LHCN-M2 (cell line): ENCODE measurements around the gene UBE2D3. TPM values are rescaled to one million over a fixed set of nuclear protein-coding genes. Genes with fewer than 3 reads are reported as not detected.
A peak's percentile ranks its signal among the peaks of the same experiment; 100 is the strongest.

Experiments used
- DNase-seq: peaks from one replicate; pipeline ENCODE4 v3.0.0-alpha.2; 2012; ENCODE audit warnings: low read depth
- total RNA-seq: library from RNA; depleted of rRNA; stranded (reverse); fragments of >200 nt; gene quantifications from 2 replicates; pipeline ENCODE4 v1.2.3, GENCODE V29; 2014

Gene UBE2D3
- total RNA-seq, 1 experiment from 2014 or later: 417 TPM

- no peak for DNase-seq
These were observed 34.9 kb downstream of the UBE2D3 start for GRCh38 chr4:102792361-102792936.

DNA sequence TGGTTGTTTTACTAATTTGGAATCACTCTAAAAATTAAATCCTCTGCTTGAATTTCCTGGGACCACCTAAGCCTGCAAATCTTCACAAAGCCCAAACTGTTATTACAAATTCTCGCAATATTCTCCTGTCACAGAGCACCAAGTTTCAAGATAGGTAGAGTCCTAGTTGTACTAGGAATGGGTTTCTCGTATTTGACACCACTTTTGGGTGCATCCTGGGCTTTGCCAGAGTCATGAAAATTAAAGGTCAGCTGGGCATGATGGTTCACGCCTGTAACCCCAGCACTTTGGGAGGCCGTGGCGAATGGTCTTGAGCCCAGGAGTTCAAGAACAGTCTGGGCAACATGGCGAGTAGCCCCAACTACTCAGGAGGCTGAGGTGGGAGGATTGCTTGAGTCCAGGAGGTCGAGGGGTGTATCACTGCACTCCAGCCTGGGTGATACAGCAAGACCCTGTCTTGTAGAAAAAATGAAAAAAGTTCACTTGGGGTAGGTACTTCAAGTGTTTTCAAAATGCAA, 36.0 kb downstream of the UBE2D3 start:
- DNase-seq: no peak

DNA sequence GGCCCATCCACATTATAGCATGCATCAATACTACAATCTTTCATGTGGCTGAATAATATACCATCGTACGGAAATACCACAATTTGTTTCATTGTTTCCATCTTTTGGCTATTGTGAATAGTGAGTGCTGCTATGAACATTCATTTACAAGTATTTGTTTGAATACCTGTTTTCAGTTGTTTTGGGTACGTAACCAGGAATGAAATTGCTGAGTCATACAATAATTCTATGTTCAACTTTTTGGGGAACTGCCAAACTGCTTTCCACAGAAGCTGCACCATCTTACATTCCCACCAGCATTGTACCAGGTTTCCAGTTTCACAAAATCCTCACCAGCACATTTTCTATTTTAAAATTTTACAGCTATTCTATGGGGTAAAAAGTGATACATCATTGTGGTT, 38.0 kb downstream of the UBE2D3 start:
- peak; percentile 80 for DNase-seq

DNA sequence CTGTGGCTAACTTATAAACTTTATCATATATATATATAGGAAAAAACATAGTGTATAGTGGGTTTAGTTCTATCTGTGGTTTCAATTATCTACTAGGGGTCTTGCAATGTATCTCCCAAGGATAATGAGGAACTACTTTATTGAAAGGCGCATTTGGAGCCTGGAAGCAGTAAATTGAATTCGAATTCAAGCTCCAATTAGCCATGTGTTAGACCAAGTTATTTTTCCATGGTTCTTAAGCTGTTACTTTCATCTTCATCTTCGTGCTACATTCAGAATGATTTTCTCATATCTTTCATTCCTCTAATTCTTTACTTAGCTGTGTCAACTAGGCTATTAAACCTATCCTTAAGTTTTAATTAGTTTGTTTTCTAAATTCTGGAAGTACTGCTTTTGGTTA, 39.4 kb downstream of the UBE2D3 start:
- no peak for DNase-seq

GRCh38 chr4:102787096-102787881, 40.1 kb downstream of the UBE2D3 start:
- peak; percentile 69 for DNase-seq

DNA sequence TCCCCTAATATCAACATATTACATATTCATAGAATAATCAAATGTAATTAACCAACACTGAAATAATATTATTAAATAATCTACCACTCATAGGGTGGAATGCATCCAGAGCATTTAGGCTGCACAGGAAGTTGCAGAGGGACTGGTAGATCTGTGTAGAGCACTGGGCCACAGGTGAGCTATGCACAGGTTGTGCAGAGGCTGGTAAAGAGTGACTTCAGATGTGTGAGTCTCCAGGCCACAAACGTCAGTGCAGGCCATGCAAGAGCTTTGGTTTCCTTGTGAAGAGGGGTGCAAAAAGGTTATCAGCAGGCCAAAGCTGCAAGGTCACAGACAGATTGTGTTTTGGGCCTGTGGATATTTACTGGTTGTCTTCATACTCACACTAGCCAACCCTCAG, 41.1 kb downstream of the UBE2D3 start:
- no peak for DNase-seq

- DNase-seq: peak; percentile 26
These were observed 44.3 kb downstream of the UBE2D3 start for GRCh38 chr4:102783006-102783405.

GRCh38 chr4:102781570-102781969, 45.8 kb downstream of the UBE2D3 start:
- DNase-seq: no peak

DNA sequence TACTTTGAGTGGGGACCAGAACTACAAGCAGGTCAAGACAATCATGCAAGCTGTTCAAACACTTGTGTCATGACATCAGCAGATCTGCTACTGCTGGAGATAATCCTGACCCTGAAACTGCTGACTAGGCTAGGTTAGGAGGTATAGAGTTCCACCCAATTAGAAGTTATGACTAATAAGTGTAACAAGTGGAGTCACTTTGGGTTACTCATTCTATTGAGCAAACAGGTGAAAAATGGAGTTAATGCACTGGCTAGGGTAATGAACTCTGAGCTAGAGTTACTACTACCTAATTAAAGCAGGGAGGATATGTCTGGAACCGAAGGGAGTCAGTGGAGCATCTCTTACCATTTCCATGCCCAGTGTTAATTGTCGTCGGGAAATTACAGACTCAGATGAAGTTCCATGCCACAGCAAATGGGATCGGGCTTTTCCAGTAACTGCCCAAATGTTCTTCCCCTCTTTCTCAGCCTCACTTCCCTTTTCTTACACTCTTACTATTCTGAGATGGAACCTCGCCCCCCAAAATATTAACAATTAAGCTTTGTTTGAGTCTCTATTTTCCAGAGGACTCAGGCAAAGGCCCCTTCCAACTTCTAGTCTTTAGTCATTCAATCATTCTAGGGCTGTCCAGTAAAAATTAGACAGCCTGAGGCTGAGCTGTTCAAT, 46.7 kb downstream of the UBE2D3 start:
- peak; percentile 40 for DNase-seq

DNA sequence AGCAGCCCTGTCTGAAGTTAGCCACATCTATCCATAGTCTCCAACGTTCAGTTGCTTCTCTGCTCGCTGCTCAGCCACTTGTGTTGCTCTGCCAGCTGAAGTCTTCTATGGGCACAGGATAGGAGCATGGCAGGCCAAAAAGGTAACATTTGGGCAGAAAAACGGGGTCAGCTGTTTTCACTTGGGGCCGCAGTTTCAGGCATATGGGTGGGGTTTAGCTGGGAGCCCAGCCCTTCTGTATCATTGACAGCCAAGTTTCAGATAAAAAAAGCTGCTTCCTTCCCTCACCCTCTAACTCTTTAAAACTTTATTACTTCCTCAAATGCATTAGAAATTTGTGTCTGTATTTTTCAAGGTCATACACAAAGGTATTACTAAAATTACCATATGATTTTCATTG, 48.1 kb downstream of the UBE2D3 start:
- no peak for DNase-seq

- DNase-seq: no peak
These were observed 48.6 kb downstream of the UBE2D3 start for GRCh38 chr4:102778720-102779119.

DNA sequence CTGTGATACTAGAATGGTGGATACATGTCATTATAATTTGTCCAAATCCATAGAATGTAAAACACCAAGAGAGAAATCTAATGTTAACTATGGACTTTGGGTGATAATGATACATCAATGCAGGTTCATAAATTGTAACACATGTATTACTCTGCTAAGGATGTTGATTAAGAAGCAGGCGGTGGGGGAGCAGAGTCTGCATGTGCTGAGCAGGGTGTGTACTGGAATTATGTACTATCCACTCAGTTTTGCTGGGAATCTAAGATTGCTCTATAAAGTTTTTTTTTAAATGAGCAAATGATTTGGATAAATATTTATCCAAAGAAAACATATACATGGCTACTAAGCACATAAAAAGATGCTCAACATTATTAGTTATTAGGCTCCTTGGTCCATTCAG, 51.5 kb downstream of the UBE2D3 start:
- DNase-seq: no peak

GRCh38 chr4:102774254-102774653, 53.1 kb downstream of the UBE2D3 start:
- DNase-seq: no peak

GRCh38 chr4:102772738-102773340, 54.5 kb downstream of the UBE2D3 start:
- no peak for DNase-seq

DNA sequence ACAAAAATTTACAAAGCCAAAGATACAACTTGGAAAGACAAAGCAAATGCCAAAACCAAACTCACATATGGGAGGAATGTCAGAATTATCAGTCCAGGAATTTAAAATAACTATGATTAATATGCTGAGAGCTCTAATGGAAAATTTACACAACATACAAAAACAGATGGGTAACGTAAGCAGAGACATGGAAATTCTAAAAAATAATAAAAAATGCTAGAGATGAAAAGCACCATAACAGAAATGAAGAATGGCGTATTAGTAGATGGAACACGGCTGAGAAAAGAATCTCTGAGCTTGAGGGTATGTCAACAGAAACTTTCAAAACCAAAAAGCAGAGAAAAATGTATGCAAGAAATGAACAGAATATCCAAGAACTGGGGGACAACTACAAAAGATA, 62.5 kb downstream of the UBE2D3 start:
- DNase-seq: no peak

DNA sequence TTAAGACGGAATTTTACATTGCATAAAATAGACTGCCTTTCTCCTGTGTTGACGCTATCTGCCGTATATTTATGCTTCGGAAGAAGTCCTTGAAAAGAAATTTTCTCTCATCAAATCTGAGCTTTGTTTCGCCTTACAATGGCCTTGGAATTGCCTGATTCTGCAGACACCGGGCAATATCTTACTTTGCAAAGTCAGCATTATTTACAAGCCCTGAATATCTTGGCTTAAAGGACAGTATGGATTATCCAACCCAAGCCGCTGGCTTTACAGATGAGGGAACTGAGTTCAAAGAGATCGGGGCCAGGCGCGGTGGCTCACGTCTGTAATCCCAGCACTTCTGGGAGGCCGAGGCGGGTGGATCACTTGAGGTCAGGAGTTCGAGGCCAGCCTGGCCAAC, 65.4 kb downstream of the UBE2D3 start:
- DNase-seq: no peak

DNA sequence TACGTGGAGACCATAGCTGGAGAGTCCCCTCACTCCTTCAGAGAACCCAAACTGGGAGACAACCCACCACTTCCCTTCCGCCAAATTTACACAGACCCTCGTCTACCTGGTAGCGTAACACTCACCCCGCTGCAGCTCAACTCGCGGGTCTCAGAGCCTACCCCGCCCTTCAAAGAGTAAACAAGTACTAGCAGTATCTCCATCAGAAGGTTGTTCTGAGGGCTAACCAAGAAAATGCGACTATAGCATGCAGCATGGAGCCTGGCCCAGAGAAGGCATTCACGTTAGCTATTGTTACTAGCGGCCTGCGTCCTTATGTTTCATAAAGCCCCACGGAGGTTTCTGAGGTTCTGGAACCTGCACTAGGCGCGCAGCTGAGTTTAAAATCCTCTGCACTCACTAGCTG, 66.1 kb downstream of the UBE2D3 start:
- DNase-seq: no peak

- DNase-seq: peak; percentile 75
These were observed 66.6 kb downstream of the UBE2D3 start, which contains the start of gene MANBA for GRCh38 chr4:102760645-102761295. Gene MANBA (minus strand): TSS chr4:102760968. CDS start chr4:102760894, 74 bp downstream.

DNA sequence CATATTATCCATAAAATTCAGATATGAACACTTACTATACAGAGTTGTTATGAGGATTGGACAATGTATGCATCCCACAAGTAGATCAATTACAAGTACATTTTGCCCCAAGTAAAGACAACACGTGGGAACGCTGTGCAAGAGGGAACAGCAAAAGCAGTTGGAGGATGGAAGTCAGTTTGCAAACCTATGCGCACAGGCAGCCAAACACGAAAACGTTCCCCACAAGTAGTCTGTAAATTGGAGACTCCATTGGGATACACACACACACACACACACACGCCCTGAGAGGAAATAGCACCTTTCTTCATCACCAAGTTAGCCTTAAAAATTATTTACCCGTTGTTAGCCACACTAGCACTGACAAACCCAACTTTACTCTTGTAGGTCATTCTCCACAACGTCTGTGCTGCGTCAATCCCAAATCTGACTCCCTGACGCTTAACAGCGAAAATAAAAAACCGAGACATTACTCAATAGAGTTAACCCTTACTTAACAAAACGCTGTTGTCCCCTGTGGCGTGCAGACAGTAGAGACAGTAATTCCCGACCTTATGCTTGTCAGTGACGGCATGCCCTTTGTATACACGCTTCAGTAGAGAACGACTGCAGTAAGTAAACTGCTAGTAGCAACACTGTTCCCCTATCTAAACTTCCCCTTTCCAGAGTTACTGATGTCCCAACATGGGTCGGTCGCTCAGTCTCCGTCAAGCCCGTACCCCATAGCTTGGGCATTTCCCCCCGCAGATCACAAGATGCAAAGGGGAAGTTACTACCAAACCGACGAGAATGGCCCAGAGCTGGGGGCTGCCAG, 67.3 kb downstream of the UBE2D3 start:
- peak; percentile 54 for DNase-seq
